Left renal pelvis (tissue), 4 donors: ENCODE results near the gene ADGRD2. TPM values are rescaled to one million over a fixed set of nuclear protein-coding genes. Genes with fewer than 3 reads are reported as not detected.
"Not testable (repeated sequence)": the region's sequence is repeated elsewhere in the genome, so short reads cannot be mapped to it uniquely, and the experiment has no call there.

Experiments
- DNase-seq, 4 donors: peaks; one replicate each; pipeline ENCODE4 v3.0.0-alpha.2; 2013; ENCODE audit warnings: low read depth in 4 of 4, low spot score in 3 of 4
- polyA plus RNA-seq, 4 donors: library from polyadenylated mRNA; unstranded; fragments of 120-200 nt; gene quantifications; one replicate each; pipeline ENCODE4 v1.2.1, GENCODE V29; 2013; ENCODE audit not compliant: insufficient read length in 4 of 4

Gene ADGRD2, protein sequence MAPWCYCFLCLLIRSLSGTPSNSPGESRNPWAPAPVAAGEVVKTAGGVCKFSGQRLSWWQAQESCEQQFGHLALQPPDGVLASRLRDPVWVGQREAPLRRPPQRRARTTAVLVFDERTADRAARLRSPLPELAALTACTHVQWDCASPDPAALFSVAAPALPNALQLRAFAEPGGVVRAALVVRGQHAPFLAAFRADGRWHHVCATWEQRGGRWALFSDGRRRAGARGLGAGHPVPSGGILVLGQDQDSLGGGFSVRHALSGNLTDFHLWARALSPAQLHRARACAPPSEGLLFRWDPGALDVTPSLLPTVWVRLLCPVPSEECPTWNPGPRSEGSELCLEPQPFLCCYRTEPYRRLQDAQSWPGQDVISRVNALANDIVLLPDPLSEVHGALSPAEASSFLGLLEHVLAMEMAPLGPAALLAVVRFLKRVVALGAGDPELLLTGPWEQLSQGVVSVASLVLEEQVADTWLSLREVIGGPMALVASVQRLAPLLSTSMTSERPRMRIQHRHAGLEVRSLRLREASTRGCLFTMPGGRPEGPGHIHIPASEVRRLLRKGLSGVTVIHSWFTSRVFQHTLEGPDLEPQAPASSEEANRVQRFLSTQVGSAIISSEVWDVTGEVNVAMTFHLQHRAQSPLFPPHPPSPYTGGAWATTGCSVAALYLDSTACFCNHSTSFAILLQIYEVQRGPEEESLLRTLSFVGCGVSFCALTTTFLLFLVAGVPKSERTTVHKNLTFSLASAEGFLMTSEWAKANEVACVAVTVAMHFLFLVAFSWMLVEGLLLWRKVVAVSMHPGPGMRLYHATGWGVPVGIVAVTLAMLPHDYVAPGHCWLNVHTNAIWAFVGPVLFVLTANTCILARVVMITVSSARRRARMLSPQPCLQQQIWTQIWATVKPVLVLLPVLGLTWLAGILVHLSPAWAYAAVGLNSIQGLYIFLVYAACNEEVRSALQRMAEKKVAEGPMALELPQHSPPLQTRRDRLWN
- polyA plus RNA-seq = under 1 TPM in 2 of 4 donors, not detected in 2; 0.11 to 0.23 TPM

GRCh38 chr9:124450241-124450924 lies at the start of gene ADGRD2:
TSS of gene ADGRD2 (plus strand) at chr9:124450451. CDS start at chr9:124451667, 1,216 bp downstream.
- peak in 3 of 4 donors; percentile 10 to 21 (median 16) for DNase-seq

DNA sequence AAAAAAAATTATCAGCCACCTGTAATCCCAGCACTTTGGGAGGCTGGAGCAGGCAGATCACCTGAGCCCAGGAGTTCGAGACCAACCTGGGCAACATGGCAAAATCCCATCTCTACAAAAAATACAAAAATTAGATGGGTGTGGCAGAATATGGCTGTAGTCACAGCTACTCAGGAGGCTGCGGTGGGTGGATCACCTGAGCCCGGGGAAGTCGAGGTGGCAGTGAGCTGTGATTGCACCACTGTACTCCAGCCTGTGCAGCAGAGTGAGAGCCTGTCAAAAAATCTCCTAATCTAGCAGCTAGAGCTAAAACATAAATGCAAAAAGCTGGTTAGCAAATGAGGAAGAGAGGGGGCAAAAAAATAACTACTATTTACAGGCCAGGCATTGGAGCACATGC lies 47.0 kb upstream of the ADGRD2 start:
- no peak for DNase-seq

GRCh38 chr9:124409410-124409809 lies 40.8 kb upstream of the ADGRD2 start:
- DNase-seq = no peak

DNA sequence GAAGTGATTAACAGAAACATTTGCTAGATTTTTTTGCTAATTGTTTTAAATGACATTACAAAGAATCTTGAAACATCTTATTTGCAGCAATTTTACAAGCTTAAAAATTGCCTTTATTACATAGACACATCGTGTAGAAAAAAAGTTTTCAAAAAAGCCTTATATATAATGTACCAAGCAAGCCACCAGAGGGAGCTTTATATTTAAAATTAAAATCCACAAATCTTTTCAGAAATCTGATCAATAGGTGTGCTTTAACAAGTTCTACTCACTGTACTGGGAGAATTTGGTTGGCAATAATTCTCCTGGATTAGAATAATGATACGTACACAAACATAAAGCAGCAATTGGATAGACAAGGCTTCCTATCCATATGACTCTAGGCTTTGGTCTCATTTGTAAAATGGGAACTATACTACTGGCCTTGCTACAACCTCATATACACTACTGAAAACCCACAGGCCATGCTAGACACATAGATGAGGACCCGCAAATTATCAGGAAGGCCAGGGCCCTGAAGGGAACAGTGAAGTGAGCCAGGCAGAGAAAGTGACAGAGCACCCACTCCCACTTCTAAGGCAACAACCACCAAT lies 39.8 kb upstream of the ADGRD2 start:
- no peak for DNase-seq

DNA sequence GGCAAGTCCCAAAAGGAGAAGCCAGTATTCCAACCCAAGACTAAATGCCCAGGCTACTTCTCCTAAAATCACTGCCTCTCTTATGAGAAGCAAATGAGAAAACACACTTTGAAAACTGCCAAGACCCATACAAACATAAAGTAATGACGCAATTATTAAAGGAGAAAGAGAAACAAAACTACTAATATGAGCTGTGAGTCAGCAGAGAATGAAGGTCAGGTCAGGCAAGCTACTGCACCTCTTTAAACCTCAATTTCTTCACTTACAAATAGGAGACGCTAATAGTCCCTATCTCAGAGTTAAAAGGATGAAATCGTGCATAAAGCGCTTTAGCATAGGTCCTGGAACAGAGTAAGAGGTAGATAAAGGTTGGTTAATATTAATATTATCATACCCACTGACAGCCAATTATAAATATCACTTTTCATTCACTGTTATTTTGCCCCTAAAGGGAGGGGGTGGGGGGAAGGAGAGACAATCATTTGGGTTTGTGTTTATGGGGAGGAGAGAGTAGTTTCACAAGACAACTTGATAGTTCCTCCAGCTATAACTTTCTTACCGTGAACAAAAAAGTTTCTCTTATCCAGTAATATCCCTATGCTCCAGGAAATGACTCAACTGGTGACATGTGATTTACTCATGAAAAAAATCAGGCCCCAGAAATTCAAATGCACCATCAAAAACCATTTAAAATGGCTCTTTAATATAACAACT lies 38.6 kb upstream of the ADGRD2 start:
- no peak for DNase-seq

GRCh38 chr9:124412228-124412575 lies 38.0 kb upstream of the ADGRD2 start:
- DNase-seq = no peak

GRCh38 chr9:124414612-124415011 lies 35.6 kb upstream of the ADGRD2 start:
- DNase-seq = no peak

- peak; percentile 84 to 92 (median 89) for DNase-seq
Observed at GRCh38 chr9:124415102-124415851, 35.0 kb upstream of the ADGRD2 start, which contains the start of gene PSMB7. TSS of gene PSMB7 (minus strand) at chr9:124415442. CDS start at chr9:124415425, 17 bp downstream.

- no peak for DNase-seq
Observed at GRCh38 chr9:124415852-124416484, 34.3 kb upstream of the ADGRD2 start.

- DNase-seq = no peak
Observed at GRCh38 chr9:124419832-124420489, 30.3 kb upstream of the ADGRD2 start.

DNA sequence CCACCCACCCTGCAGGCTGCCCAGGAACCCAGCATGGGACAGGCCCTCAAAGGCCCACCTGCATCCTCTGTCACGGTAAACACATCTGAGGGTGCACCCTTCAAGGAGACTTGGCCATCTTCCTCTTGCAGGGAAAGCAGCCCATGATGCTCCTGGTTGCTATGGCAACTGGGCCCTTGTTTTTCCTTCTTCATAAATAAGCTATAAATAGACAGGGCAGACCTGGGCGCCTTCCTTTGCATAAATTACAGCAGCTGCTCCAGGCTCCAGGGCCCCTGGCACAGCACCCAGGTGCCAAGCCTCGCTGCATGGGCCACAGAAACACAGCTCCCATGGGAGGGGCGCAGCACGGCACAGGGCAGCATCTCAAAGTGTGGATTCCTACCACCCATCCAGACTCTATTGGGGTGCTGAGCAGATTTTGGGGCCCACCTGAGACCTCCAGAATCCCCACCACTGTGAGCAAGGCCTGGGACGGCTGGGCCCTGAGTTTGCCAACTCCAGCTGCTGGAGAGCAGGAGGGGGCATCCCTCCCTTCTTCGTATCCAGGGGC lies 29.2 kb upstream of the ADGRD2 start:
- DNase-seq = no peak

- DNase-seq = no peak
Observed at GRCh38 chr9:124423155-124423554, 27.1 kb upstream of the ADGRD2 start.

DNA sequence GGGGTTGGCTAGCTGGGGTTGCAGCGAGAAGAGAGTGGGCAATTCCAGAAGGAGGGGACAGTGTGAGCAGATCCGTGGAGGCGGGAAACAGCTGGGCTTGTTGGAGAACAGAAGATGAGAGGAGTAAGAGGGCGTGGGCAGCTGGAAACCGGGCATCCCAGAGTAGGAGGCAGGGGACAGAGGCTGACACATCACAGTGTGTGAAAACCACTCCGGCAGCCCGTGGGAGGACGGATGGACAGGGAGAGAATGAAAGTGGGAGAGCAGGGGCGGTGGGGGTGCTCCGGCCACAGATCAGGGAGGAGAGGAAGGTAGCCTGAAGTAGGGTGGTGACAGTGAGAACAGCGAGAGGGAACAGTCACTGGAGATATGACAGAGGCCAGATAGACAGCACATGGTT lies 26.7 kb upstream of the ADGRD2 start:
- DNase-seq = no peak

DNA sequence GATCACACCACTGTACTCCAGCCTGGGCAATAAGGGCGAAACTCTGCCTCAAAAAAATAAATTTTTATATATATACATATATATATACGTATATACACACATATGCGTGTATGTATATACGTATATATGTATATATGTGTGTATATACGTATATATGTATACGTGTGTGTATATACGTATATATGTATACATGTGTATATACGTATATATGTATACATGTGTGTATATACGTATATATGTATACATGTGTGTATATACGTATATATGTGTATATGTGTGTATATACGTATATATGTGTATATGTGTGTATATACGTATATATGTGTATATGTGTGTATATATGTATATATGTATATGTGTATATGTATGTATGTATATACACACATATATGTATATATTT lies 24.5 kb upstream of the ADGRD2 start:
- not testable (repeated sequence) for DNase-seq

DNA sequence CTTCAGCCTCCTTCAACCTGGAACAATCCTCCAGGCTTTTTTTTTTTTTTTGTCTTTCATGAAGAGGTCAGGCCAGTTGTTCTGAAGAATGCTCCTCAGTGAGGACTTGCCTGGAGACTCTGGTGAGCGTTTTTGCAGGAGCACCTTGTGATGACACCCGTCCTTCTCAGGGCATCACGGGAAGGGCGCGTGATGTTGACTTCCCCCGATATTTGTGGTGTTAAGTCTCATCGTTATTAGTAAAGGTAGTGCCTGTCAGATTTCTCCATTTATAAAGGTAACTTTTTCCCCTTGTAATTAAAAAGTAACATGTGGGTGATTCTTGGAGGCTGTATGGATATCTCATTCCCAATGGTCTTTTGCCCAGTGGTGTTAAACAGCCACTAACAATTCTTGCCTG lies 23.9 kb upstream of the ADGRD2 start:
- DNase-seq = no peak

DNA sequence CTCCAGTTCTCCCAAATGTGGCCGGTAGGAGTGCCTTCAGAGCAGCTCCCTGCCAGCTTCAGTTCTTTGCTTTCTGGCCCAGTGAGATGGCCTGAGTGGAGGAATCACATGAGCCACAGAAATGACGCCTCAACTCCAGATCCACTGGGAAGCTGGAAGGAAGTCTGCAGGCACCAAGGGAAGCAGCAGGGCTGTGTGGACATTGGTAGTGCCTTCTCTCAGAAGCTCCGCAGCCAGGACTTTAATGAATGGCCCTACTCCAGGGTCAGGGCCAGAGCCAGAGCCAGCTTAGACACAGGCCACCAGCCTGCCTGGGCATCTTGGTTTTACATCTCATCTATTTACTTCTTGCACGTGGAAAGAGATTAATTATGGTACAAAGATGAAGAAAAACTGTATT lies 23.0 kb upstream of the ADGRD2 start:
- DNase-seq = no peak

DNA sequence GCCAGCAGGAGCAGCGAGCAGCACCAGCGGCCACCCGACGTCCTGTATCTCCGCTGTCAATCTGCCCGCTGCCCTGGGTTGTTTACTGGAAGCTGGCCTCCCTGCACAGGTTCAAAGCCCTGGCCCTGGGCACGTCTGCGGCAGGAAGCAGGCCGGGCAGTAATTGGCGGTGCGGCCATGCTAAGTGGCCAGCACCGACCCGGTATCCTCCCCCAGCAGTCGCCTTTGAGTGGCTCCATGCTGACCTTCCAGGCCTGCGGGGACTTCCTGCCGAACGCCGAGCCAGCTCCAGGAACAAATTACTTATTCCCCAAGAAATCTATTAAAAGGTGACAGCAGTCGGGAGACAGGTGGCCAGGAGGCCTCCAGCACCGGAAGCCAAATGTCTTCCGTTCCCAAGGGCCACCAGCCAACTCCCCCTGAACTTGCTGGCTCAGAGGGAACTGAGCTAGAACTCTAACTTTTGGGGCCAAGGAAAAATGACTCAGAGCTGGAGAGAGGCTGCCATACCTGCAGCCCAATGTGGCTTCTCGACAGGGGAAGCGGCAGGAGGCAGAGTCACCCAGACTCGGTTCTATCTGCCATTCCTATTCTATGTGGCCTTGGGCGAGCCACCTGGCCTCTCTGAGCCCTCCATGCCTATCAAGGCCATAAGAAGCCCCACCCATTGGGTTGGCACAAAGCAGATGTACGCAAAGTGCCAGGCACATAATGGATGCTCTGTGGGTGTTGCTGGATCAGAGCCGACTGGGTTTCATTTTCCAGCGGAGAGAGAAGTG lies 21.3 kb upstream of the ADGRD2 start:
- no peak for DNase-seq
